UCSD-AML1 (cell line): ENCODE data around the gene PCDHA5.

Experiments
- DNase-seq: peaks from one replicate; lab custom pipeline; 2025; ENCODE audit not compliant: unreplicated experiment; lab: John Stamatoyannopoulos, UW

PCDHA5 gene

DNA sequence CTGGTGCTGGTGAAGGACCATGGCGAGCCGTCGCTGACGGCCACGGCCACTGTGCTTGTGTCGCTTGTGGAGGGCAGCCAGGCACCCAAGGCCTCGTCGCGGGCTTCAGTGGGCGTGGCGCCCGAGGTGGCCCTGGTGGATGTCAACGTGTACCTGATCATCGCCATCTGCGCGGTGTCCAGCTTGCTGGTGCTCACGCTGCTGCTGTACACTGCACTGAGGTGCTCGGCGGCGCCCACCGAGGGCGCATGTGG, 36.5 kb downstream of the PCDHA5 start:
- DNase-seq = no peak

DNA sequence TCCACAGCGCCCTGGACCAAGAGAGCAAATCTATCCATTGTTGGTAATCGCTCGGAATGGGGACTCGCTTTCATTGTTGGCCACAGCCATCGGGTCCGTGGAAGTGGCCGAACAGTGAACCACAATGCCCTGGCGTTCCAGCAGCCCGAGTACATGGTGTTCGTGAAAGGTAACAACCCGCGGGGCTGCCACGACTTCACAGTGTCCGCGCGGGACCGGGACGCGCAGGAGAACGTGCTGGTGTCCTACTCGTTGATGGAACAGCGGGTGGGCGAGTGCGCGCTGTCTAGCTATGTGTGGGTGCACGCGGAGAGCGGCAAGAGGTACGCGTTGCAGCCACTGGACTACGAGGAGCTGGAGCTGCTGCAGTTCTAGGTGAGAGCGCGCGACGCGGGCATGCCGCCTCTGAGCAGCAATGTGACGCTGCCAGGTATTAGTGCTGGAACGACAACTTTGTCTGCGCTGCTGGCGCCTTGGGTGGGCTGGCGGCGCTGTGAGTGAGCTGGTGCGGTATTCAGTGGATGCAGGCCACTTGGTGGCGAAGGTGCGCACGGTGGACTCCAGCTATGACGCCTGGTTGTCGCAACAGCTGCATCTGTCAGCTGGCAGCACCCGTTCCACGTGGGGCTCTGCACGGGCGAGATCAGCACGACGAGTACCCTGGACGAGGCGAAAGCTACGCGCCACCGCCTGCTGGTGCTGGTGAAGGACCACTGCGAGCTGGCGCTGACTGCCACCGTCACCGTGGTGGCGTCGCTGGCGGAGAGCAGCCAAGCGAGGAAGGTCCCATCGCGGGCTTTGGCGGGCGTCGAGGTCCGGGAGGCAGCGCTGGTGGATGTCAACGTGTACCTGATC, 41.3 kb downstream of the PCDHA5 start:
- no peak for DNase-seq

DNA sequence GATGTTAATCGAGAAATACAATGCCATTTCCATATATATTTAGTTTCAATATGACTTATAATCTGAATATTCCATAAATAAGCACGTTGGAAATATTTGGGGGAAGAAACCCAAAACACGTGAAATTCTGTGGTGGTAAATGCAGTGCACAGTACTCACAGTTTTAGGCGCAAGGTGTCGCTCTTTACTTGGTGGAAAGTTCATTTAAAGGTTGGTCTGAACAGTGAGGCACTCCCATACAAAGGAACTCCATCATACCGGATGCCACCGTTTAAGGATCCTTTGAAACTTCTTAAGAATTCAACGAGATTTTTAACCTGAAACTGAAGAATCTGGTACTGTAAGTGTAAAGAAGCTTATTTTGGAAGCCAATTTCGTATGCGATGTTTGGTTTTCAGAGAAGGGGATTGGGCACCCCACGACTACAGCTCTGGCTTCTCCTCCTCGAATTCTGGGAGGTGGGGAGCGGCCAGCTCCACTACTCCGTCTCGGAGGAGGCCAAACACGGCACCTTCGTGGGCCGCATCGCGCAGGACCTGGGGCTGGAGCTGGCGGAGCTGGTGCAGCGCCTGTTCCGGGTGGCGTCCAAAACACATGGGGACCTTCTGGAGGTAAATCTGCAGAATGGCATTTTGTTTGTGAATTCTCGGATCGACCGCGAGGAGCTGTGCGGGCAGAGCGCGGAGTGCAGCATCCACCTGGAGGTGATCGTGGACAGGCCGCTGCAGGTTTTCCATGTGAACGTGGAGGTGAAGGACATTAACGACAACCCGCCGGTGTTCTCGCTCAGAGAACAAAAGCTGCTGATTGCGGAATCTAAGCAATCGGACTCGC, 47.5 kb downstream of the PCDHA5 start, which contains the start of gene PCDHA11:
Gene PCDHA11 (plus strand): TSS at position 237 of the 834 bp plus-strand sequence. CDS start 147 bp downstream, at position 384.
- no peak for DNase-seq

DNA sequence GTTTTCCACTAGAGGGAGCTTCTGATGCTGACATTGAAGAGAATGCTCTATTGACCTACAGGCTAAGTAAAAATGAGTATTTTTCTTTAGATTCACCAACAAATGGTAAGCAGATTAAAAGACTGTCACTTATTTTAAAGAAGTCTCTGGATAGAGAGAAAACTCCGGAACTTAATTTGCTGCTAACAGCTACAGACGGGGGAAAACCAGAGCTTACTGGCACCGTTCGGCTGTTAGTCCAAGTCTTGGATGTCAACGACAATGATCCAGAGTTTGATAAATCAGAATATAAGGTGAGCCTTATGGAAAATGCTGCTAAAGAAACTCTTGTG, 48.1 kb downstream of the PCDHA5 start:
- no peak for DNase-seq

DNA sequence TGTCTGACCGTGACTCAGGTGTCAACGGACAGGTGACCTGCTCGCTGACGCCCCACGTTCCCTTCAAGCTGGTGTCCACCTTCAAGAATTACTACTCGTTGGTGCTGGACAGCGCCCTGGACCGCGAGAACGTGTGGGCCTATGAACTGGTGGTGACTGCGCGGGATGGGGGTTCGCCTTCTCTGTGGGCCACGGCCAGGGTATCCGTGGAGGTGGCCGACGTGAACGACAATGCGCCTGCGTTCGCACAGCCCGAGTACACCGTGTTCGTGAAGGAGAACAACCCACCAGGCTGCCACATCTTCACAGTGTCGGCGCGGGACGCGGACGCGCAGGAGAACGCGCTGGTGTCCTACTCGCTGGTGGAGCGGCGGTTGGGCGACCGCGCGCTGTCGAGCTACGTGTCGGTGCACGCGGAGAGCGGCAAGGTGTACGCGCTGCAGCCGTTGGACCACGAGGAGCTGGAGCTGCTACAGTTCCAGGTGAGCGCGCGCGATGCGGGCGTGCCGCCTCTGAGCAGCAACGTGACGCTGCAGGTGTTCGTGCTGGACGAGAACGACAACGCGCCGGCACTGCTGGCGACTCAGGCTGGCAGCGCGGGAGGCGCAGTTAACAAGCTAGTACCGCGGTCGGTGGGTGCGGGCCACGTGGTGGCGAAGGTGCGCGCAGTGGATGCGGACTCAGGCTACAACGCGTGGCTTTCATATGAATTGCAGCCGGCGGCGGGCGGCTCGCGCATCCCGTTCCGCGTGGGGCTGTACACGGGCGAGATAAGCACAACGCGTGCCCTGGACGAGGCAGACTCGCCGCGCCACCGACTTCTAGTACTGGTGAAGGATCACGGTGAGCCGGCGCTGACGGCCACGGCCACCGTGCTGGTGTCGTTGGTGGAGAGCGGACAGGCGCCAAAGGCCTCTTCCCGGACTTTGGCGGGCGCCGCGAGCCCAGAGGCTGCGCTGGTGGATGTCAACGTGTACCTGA, 49.1 kb downstream of the PCDHA5 start:
- no peak for DNase-seq
